Esophagus (tissue), 2 donors: Measurements from ENCODE around the gene CDCA8. TPM values are rescaled to one million over a fixed set of nuclear protein-coding genes. Genes with fewer than 3 reads are reported as not detected.

Experiments
- H3K27ac ChIP-seq, 2 donors: one replicate each; pipeline ENCODE4 v1.5.1; 2013; ENCODE audit warnings: low read depth in 2 of 2, mild to moderate bottlenecking in 2 of 2, inconsistent platforms in 1 of 2, low read length in 1 of 2, moderate library complexity in 1 of 2
- H3K27me3 ChIP-seq, 2 donors: one replicate each; pipeline ENCODE4 v1.6.1; 2013; ENCODE audit warnings: low read length in 2 of 2, control low read depth in 1 of 2, mild to moderate bottlenecking in 1 of 2; ENCODE audit not compliant: insufficient read depth in 2 of 2, control insufficient read depth in 1 of 2
- H3K36me3 ChIP-seq, 2 donors: one replicate each; pipeline ENCODE4 v1.6.1; 2013; ENCODE audit warnings: low read length in 1 of 2; ENCODE audit not compliant: control insufficient read depth in 2 of 2, insufficient read depth in 2 of 2
- H3K4me1 ChIP-seq, 2 donors: one replicate each; pipeline ENCODE4 v1.6.1; 2013; ENCODE audit warnings: low read length in 1 of 2; ENCODE audit not compliant: control insufficient read depth in 2 of 2, insufficient read depth in 2 of 2
- H3K4me3 ChIP-seq, 2 donors: one replicate each; pipeline ENCODE4 v1.5.1; 2013; ENCODE audit warnings: low read length in 2 of 2, mild to moderate bottlenecking in 2 of 2, low read depth in 1 of 2, moderate library complexity in 1 of 2
- H3K9me3 ChIP-seq, 2 donors: one replicate each; pipeline ENCODE4 v1.6.1; 2013; ENCODE audit warnings: mild to moderate bottlenecking in 2 of 2, low read depth in 1 of 2, low read length in 1 of 2, moderate library complexity in 1 of 2; ENCODE audit not compliant: control insufficient read depth in 2 of 2, insufficient read depth in 1 of 2
- WGBS, 2 donors: extraction: QIAGEN DNeasy Blood & Tissue Kit; methylation state at CpG; one replicate each; pipeline ENCODE4 v1.1.7; 2013; 5-methylcytosine and 5-hydroxymethylcytosine counted together
- polyA plus RNA-seq, 2 donors: library from polyadenylated mRNA; stranded (reverse); fragments of 200-250 nt; gene quantifications; one replicate each; pipeline ENCODE4 v1.2.3, GENCODE V29; 2013
- donor health status: healthy with polysubstance abuse.
- donor health status: Bipolar disorder and iron deficiency.

CDCA8 gene
- polyA plus RNA-seq, 2 donors, result 4.2 to 10.1 TPM

GRCh38 chr1:37704966-37705365, 12.7 kb downstream of the CDCA8 start:
- no peak overlapping the region for H3K27ac ChIP-seq

GRCh38 chr1:37705399-37705798, 13.1 kb downstream of the CDCA8 start:
- Histone ChIP-seq H3K36me3 (peaks cover 12 to 18% of the 10 kb centered on the region in 2 donors), H3K27me3 (no peaks in the 10 kb centered on the region), H3K27ac (no peak overlapping the region), H3K4me3 (no peak overlapping the region), H3K4me1 (peaks cover 0 to 2% of the 10 kb centered on the region in 2 donors), H3K9me3 (no peaks in the 10 kb centered on the region)
- WGBS, 2 donors, result 84 to 90% methylated on average over 8 of the region's 8 CpGs

More at GRCh38 chr1:37704966-37705365, 12.7 kb downstream of the CDCA8 start:
- H3K9me3 ChIP-seq, result no peaks in the 10 kb centered on the region
- H3K4me1 ChIP-seq, result peaks cover 0 to 2% of the 10 kb centered on the region in 2 donors
- H3K36me3 ChIP-seq, result peaks cover 12 to 18% of the 10 kb centered on the region in 2 donors
- 68 to 81% methylated on average over 3 of the region's 3 CpGs for WGBS, 2 donors
- no peak overlapping the region for H3K4me3 ChIP-seq
- no peaks in the 10 kb centered on the region for H3K27me3 ChIP-seq

- H3K36me3 ChIP-seq, result peaks cover 12 to 13% of the 10 kb centered on the region in 2 donors
- 87 to 89% methylated on average over 4 of the region's 4 CpGs for WGBS, 2 donors
Measured at GRCh38 chr1:37708471-37708870, 16.2 kb downstream of the CDCA8 start.

GRCh38 chr1:37714226-37714625, 21.9 kb downstream of the CDCA8 start:
- WGBS, 2 donors, result 81 to 82% methylated on average over 8 of the region's 8 CpGs
- no peaks in the 10 kb centered on the region for H3K27me3 ChIP-seq
- no peaks in the 10 kb centered on the region for H3K36me3 ChIP-seq
- no peaks in the 10 kb centered on the region for H3K9me3 ChIP-seq
- peaks cover 0 to 9% of the 10 kb centered on the region in 2 donors for H3K4me1 ChIP-seq
- H3K27ac ChIP-seq, result no peak overlapping the region
- H3K4me3 ChIP-seq, result no peak overlapping the region

More at GRCh38 chr1:37708471-37708870, 16.2 kb downstream of the CDCA8 start:
- H3K4me1 ChIP-seq, result peaks cover 0 to 2% of the 10 kb centered on the region in 2 donors
- H3K9me3 ChIP-seq, result no peaks in the 10 kb centered on the region
- H3K4me3 ChIP-seq, result no peak overlapping the region
- H3K27ac ChIP-seq, result no peak overlapping the region
- H3K27me3 ChIP-seq, result no peaks in the 10 kb centered on the region

- Histone ChIP-seq H3K27ac (no peak overlapping the region), H3K4me1 (peaks cover 0 to 10% of the 10 kb centered on the region in 2 donors), H3K9me3 (no peaks in the 10 kb centered on the region), H3K27me3 (no peaks in the 10 kb centered on the region), H3K4me3 (no peak overlapping the region), H3K36me3 (no peaks in the 10 kb centered on the region)
- WGBS, 2 donors, result 87 to 91% methylated on average over 4 of the region's 4 CpGs
Measured at GRCh38 chr1:37714689-37715088, 22.4 kb downstream of the CDCA8 start.

GRCh38 chr1:37716321-37716720, 24.0 kb downstream of the CDCA8 start:
- no peak overlapping the region for H3K4me3 ChIP-seq
- no peaks in the 10 kb centered on the region for H3K36me3 ChIP-seq
- 72 to 85% methylated on average over 4 of the region's 4 CpGs for WGBS, 2 donors
- H3K27me3 ChIP-seq, result no peaks in the 10 kb centered on the region
- H3K4me1 ChIP-seq, result peaks cover 0 to 10% of the 10 kb centered on the region in 2 donors
- H3K9me3 ChIP-seq, result no peaks in the 10 kb centered on the region
- no peak overlapping the region for H3K27ac ChIP-seq

- Histone ChIP-seq H3K27ac (no peak overlapping the region), H3K36me3 (no peaks in the 10 kb centered on the region), H3K27me3 (no peaks in the 10 kb centered on the region), H3K4me3 (no peak overlapping the region), H3K4me1 (peaks cover 0 to 10% of the 10 kb centered on the region in 2 donors), H3K9me3 (no peaks in the 10 kb centered on the region)
- 82% methylated on average over 6 of the region's 6 CpGs for WGBS, 2 donors
Measured at GRCh38 chr1:37717631-37718030, 25.3 kb downstream of the CDCA8 start.

- H3K9me3 ChIP-seq, result no peaks in the 10 kb centered on the region
- no peak overlapping the region for H3K4me3 ChIP-seq
- no peaks in the 10 kb centered on the region for H3K36me3 ChIP-seq
- no peak overlapping the region for H3K27ac ChIP-seq
- peaks cover 0 to 10% of the 10 kb centered on the region in 2 donors for H3K4me1 ChIP-seq
- no peaks in the 10 kb centered on the region for H3K27me3 ChIP-seq
- 82 to 88% methylated on average over 26 of the region's 26 CpGs for WGBS, 2 donors
Measured at GRCh38 chr1:37718181-37718900, 26.0 kb downstream of the CDCA8 start.

- Histone ChIP-seq H3K27me3 (no peaks in the 10 kb centered on the region), H3K27ac (peak overlapping the region in 1 of 2 donors; percentile 44), H3K4me1 (peaks cover 0 to 10% of the 10 kb centered on the region in 2 donors), H3K9me3 (no peaks in the 10 kb centered on the region), H3K36me3 (no peaks in the 10 kb centered on the region), H3K4me3 (no peak overlapping the region)
- WGBS, 2 donors, result 60 to 72% methylated on average over 15 of the region's 15 CpGs
Measured at GRCh38 chr1:37718901-37719571, 26.7 kb downstream of the CDCA8 start.
